ENCODE results near the gene BACH2. TPM values are rescaled to one million over a fixed set of nuclear protein-coding genes. Genes with fewer than 3 reads are reported as not detected.

BACH2 gene
- total and polyA plus RNA-seq, 8 donors: 0.19 to 10.8 (median 1.4) TPM; not detected in 1

- peaks cover 0 to 15% (median 8%) of the 10 kb centered on the region in 4 donors for H3K36me3 ChIP-seq
- H3K27me3 ChIP-seq: no peaks in the 10 kb centered on the region
- TF ChIP-seq POLR2AphosphoS5 (IDR thresholded peaks at IDR 0.05): no peak
- no peak for TF ChIP-seq POLR2A (IDR thresholded peaks at IDR 0.05)
- TF ChIP-seq CTCF (IDR thresholded peaks at IDR 0.05): no peak
- TF ChIP-seq EP300 (IDR thresholded peaks at IDR 0.05): no peak
- DNase-seq: no peak
- intact Hi-C loops (cut with DNase I; ENCODE audit: low total_unique reads): no loop called here
- H3K9me3 ChIP-seq: no peaks in the 10 kb centered on the region
- no peak overlapping the region for H3K27ac ChIP-seq
- peaks cover 0 to 3% (median 0%) of the 10 kb centered on the region in 4 donors for H3K4me1 ChIP-seq
- H3K4me3 ChIP-seq: no peak overlapping the region
- 75 to 81% (median 80%) methylated on average over 6 of the region's 6 CpGs for WGBS, 5 donors
Observed at GRCh38 chr6:89928604-89929003, 368.0 kb downstream of the BACH2 start.

- H3K27ac ChIP-seq: no peak overlapping the region
- peaks cover 0 to 10% (median 8%) of the 10 kb centered on the region in 4 donors for H3K36me3 ChIP-seq
- no peak overlapping the region for H3K4me3 ChIP-seq
- TF ChIP-seq EP300 (IDR thresholded peaks at IDR 0.05): no peak
- no peak for TF ChIP-seq CTCF (IDR thresholded peaks at IDR 0.05)
- no peak for TF ChIP-seq POLR2AphosphoS5 (IDR thresholded peaks at IDR 0.05)
- TF ChIP-seq POLR2A (IDR thresholded peaks at IDR 0.05): no peak
- no peaks in the 10 kb centered on the region for H3K9me3 ChIP-seq
- intact Hi-C loops (cut with DNase I; ENCODE audit: low total_unique reads): no loop called here
- peaks cover 0 to 3% (median 0%) of the 10 kb centered on the region in 4 donors for H3K4me1 ChIP-seq
- WGBS, 5 donors: 51 to 62% (median 56%) methylated on average over 6 of the region's 6 CpGs
- no peaks in the 10 kb centered on the region for H3K27me3 ChIP-seq
- no peak for DNase-seq
Observed at GRCh38 chr6:89927791-89928550, 368.7 kb downstream of the BACH2 start.

- no peak for TF ChIP-seq POLR2AphosphoS5 (IDR thresholded peaks at IDR 0.05)
- no peak for TF ChIP-seq EP300 (IDR thresholded peaks at IDR 0.05)
- no peak for TF ChIP-seq POLR2A (IDR thresholded peaks at IDR 0.05)
- TF ChIP-seq CTCF (IDR thresholded peaks at IDR 0.05): no peak
- intact Hi-C loops (cut with DNase I; ENCODE audit: low total_unique reads): no loop called here
- no peaks in the 10 kb centered on the region for H3K9me3 ChIP-seq
- H3K27me3 ChIP-seq: peaks cover 0 to 2% (median 0%) of the 10 kb centered on the region in 3 donors
- peaks cover 0 to 5% (median 3%) of the 10 kb centered on the region in 4 donors for H3K36me3 ChIP-seq
- no peak overlapping the region for H3K27ac ChIP-seq
- peaks cover 0 to 3% (median 0%) of the 10 kb centered on the region in 4 donors for H3K4me1 ChIP-seq
- H3K4me3 ChIP-seq: no peak overlapping the region
- WGBS, 5 donors: 90 to 95% (median 93%) methylated on average over 5 of the region's 5 CpGs
- no peak for DNase-seq
Observed at GRCh38 chr6:89927264-89927663, 369.4 kb downstream of the BACH2 start.

GRCh38 chr6:89925826-89926225, 370.8 kb downstream of the BACH2 start:
- no peaks in the 10 kb centered on the region for H3K9me3 ChIP-seq
- WGBS, 5 donors: 78 to 90% (median 82%) methylated on average over 2 of the region's 2 CpGs
- H3K4me1 ChIP-seq: peaks cover 0 to 3% (median 0%) of the 10 kb centered on the region in 4 donors
- no peaks in the 10 kb centered on the region for H3K36me3 ChIP-seq
- intact Hi-C loops (cut with DNase I; ENCODE audit: low total_unique reads): no loop called here
- H3K27me3 ChIP-seq: peaks cover 0 to 9% (median 0%) of the 10 kb centered on the region in 3 donors
- no peak for TF ChIP-seq CTCF (IDR thresholded peaks at IDR 0.05)
- TF ChIP-seq POLR2AphosphoS5 (IDR thresholded peaks at IDR 0.05): no peak
- TF ChIP-seq EP300 (IDR thresholded peaks at IDR 0.05): no peak
- no peak for TF ChIP-seq POLR2A (IDR thresholded peaks at IDR 0.05)
- no peak for DNase-seq
- H3K4me3 ChIP-seq: no peak overlapping the region
- H3K27ac ChIP-seq: no peak overlapping the region

All from stomach (tissue), 9 donors.